T follicular helper cell (primary cell): ENCODE results near the gene AGPAT2.

Experiments used
- DNase-seq: peaks from one replicate; pipeline ENCODE4 v3.0.0-alpha.2; 2020; ENCODE audit warnings: low read depth

Gene AGPAT2

GRCh38 chr9:136673088-136673974 is 13.9 kb downstream of the AGPAT2 start:
- no peak for DNase-seq

GRCh38 chr9:136672431-136673087 is 14.7 kb downstream of the AGPAT2 start:
- no peak for DNase-seq

GRCh38 chr9:136671646-136672430 is 15.4 kb downstream of the AGPAT2 start:
- no peak for DNase-seq

GRCh38 chr9:136671254-136671614 is 16.0 kb downstream of the AGPAT2 start:
- no peak for DNase-seq

GRCh38 chr9:136670576-136671253 is 16.5 kb downstream of the AGPAT2 start:
- no peak for DNase-seq

GRCh38 chr9:136669791-136670464 is 17.3 kb downstream of the AGPAT2 start:
- DNase-seq: no peak

- no peak for DNase-seq
Measured at GRCh38 chr9:136668983-136669790, 18.1 kb downstream of the AGPAT2 start.

GRCh38 chr9:136667940-136668760 is 19.1 kb downstream of the AGPAT2 start:
- DNase-seq: no peak

- no peak for DNase-seq
Measured at GRCh38 chr9:136667214-136667939, 19.9 kb downstream of the AGPAT2 start.

- DNase-seq: no peak
Measured at GRCh38 chr9:136666372-136667213, 20.7 kb downstream of the AGPAT2 start.

- DNase-seq: no peak
Measured at GRCh38 chr9:136665704-136666371, 21.4 kb downstream of the AGPAT2 start.

GRCh38 chr9:136665111-136665703 is 22.1 kb downstream of the AGPAT2 start:
- DNase-seq: no peak

- no peak for DNase-seq
Measured at GRCh38 chr9:136664000-136664915, 23.0 kb downstream of the AGPAT2 start.

GRCh38 chr9:136662656-136663581 is 24.3 kb downstream of the AGPAT2 start, which contains the start of gene EGFL7:
TSS of gene EGFL7 (plus strand) at chr9:136662916. CDS start at chr9:136668283, 5,367 bp downstream.
- no peak for DNase-seq

- no peak for DNase-seq
Measured at GRCh38 chr9:136662326-136662655, 25.0 kb downstream of the AGPAT2 start.
